CD4-positive, alpha-beta T cell treated with Interleukin-10 for 1 hour (primary cell): Measurements from ENCODE around the gene UGT2B7.
"Not testable (repeated sequence)": the region's sequence is repeated elsewhere in the genome, so short reads cannot be mapped to it uniquely, and the experiment has no call there.

Source experiments
- DNase-seq: peaks from one replicate; pipeline ENCODE4 v3.0.0-alpha.2; 2020

The UGT2B7 gene

GRCh38 chr4:69089388-69089787 is 6.9 kb upstream of the UGT2B7 start:
- no peak for DNase-seq

- no peak for DNase-seq
Measured at GRCh38 chr4:69092190-69092589, 4.1 kb upstream of the UGT2B7 start.

- no peak for DNase-seq
Measured at GRCh38 chr4:69092980-69093568, 3.2 kb upstream of the UGT2B7 start.

GRCh38 chr4:69093681-69094080 is 2.6 kb upstream of the UGT2B7 start:
- no peak for DNase-seq

DNA sequence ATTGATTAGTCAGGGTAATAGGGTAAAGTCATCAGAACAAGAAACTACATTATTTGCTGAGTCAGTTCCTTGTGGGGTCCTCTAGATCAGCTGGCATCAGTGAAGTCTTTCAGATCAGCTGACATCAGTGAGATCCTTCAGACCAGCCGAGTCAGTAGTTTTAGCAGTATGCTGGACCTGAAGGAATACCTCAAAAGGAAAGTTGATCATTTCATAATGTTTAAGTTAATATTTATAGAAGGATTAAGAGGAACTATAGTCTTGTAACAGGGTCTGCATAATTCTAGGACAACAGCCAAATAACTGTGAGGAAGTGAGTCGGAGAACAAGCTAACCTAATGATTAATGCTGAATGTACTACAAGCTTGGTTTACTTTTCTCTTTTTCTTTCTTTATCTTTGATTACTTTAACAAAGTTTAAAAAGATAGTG is 958 bp upstream of the UGT2B7 start:
- DNase-seq = no peak

GRCh38 chr4:69096810-69097209 is 536 bp downstream of the UGT2B7 start:
- no peak for DNase-seq

DNA sequence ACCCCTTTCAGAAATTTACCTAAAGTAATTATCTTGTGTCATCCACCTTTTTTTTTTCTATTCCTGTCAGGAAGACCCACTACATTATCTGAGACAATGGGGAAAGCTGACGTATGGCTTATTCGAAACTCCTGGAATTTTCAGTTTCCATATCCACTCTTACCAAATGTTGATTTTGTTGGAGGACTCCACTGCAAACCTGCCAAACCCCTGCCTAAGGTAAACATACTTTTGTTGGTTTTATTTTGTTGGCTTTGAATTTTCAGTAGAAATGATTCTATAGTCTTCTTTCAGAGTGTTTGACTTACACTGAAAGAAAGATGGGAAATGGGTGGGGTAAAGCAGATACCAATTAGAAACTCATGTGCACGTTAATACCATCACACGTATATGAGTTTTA is 2.2 kb downstream of the UGT2B7 start:
- no peak for DNase-seq

GRCh38 chr4:69099910-69100309 is 3.6 kb downstream of the UGT2B7 start:
- DNase-seq = no peak

- not testable (repeated sequence) for DNase-seq
Measured at GRCh38 chr4:69102668-69103067, 6.4 kb downstream of the UGT2B7 start.

DNA sequence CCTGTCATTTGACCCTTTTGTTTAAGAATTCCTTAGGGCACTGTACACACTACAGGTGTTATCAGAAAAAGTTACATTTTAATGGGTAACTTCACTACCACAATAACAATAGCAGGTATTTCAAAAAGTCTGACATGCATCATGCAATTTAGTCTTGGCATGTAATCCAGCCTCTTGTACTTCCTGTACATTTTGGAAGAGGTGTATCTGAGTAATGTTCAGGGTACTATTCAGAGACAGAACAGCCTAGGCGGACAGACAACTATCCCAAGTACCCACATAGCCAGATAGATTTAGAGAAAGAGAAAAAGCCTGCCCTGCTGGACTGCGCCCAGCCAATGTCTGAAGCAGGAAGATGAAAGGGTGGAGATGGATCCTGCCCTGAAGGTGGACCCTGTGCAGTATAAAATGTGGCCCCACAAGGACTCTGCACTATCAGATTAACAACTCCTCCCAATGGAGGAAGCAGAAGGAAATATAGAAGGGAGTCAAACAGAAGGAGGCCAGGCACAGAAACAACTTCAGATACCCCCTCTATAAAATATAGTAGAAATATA is 8.5 kb downstream of the UGT2B7 start:
- no peak for DNase-seq

GRCh38 chr4:69115151-69115850 is 19.0 kb downstream of the UGT2B7 start:
- DNase-seq = not testable (repeated sequence)

GRCh38 chr4:69115851-69116213 is 19.6 kb downstream of the UGT2B7 start:
- DNase-seq = no peak

GRCh38 chr4:69116645-69117321 is 20.5 kb downstream of the UGT2B7 start:
- DNase-seq = no peak

DNA sequence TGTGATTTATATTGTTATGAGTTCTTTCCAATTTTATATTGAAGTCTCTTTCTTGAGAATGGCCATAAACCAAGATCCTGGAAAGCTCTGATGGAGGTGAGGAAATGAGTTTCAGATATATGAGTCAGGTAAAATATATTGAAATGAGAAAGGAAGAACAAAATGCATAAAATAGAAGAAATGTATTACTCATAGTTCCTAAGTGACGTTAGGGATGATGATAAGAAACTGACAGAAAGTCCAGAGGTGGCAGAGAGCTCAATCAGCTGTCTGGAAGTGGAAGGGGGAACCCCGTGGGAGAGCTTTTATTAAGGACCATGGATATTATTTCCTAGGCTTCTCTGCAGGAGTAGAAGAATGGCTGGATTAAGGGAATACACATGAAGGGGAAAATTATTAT is 24.6 kb downstream of the UGT2B7 start:
- no peak for DNase-seq

DNA sequence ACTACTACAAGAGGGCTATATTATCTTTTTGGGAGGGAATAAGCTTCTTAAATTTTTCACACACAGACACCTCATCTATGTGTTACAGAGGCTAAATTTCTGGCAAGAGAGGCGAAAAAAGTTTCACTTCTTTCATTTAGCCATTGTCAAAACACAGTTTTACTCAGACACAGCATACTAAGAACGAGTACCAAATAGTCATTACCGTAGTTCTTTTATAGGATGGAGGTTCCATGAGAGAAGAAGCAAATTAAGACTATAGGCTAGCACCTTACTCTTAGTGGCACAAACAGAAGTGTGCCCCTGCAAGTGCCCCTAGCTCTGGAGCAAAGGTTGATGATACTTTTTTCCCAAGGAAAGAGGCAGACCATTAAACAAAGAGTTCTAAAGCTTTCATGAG is 26.2 kb downstream of the UGT2B7 start:
- no peak for DNase-seq

DNA sequence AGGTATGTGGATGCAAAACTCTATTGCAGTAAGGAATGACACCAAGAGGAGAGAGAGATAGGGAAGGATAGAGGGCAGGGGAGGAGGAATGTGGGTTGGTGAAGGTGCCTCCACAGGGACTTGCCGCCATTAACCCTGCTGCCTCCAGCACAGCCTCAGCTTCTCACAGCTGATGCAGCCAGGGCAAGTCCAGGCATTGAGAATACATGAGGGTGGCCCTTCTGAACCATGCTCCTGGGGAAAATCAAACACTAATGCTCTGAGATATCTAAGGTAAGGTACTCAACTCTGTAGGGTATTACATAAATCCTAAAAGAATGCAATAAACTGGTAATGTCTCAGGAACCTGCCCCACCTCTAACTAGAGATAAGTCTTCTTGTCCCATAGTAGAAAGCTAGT is 28.7 kb downstream of the UGT2B7 start:
- DNase-seq = no peak

DNA sequence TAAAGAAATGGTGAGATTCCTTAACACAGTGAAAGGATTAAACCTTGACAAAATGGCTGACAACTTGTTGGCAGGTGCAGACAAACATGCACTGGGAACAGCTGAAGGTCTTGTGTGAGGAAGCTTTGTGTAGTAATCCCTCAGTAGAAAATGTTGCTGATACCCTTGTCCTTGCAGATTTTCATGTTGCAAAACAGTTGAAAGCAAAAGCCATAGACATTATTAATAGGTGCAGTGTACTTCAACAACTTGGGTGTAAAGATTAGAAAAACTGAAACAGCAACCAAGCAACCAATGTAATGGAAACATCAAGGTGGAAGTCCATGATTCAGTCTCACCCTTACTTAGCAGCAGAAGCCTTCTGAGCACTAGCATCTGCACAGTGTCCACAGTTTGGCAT is 29.8 kb downstream of the UGT2B7 start:
- DNase-seq = no peak

GRCh38 chr4:69133993-69134392 is 37.7 kb downstream of the UGT2B7 start:
- DNase-seq = no peak

DNA sequence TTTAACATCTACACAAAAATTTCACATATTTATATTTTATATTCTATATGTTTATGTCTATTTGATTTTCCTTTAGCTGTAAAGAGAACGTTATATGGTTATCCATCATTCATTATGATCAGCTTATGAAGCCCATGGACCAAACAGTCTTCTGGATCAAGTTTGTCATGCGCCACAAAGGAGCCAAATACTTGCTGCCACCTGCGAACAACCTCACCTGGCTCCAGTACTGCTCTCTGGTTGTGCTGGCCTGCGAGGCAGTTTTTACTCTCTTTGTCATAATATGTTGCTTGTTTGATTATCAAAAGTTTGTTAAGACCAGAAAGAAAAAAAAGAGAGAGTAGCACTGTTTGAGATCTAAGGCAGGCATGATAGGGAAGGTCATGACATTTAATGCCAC is 38.2 kb downstream of the UGT2B7 start:
- no peak for DNase-seq

- DNase-seq = no peak
Measured at GRCh38 chr4:69141320-69141719, 45.0 kb downstream of the UGT2B7 start.

DNA sequence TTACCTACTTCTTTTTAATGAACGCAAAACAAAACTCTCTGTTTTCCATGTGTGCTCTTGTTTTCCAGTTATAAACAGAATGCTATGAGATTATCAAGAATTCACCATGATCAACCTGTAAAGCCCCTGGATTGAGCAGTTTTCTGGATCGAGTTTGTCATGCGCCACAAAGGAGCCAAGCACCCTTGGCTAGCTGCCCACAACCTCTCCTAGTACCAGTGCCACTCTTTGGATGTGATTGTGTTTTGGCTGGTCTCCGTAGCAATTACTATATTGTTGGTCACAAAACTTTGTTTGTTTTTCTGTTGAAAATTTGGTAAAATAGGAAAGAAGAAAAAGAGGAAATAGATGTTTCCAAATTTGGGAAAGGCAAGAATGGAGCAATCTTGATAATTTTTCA is 51.1 kb downstream of the UGT2B7 start:
- no peak for DNase-seq

GRCh38 chr4:69154021-69154420 is 57.7 kb downstream of the UGT2B7 start:
- DNase-seq = no peak

DNA sequence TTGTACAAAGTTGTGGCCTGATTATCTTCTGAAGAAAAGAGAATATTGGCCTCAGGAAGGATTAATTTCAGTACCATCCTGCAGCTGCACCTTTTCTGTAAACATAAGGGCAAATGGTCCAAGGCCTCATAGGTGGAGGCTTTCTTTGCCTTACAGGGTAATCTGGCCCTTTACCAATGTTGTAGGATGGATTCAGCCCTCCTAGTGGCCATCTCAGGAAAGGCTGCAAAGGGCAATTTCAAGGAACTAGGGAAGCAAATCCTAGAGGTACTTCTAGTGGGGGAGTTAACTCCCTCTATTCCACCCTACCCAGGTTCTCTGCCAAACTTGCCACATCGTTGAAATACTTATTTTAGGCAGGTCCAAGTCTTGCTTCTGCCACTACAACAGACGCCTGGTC is 60.6 kb downstream of the UGT2B7 start:
- DNase-seq = no peak
